Measurements from ENCODE around the gene MUC2. TPM values are rescaled to one million over a fixed set of nuclear protein-coding genes. Genes with fewer than 3 reads are reported as not detected.

The MUC2 gene
- under 1 TPM in 1 of 4 donors, not detected in 3; 0.04 TPM for total RNA-seq

DNA sequence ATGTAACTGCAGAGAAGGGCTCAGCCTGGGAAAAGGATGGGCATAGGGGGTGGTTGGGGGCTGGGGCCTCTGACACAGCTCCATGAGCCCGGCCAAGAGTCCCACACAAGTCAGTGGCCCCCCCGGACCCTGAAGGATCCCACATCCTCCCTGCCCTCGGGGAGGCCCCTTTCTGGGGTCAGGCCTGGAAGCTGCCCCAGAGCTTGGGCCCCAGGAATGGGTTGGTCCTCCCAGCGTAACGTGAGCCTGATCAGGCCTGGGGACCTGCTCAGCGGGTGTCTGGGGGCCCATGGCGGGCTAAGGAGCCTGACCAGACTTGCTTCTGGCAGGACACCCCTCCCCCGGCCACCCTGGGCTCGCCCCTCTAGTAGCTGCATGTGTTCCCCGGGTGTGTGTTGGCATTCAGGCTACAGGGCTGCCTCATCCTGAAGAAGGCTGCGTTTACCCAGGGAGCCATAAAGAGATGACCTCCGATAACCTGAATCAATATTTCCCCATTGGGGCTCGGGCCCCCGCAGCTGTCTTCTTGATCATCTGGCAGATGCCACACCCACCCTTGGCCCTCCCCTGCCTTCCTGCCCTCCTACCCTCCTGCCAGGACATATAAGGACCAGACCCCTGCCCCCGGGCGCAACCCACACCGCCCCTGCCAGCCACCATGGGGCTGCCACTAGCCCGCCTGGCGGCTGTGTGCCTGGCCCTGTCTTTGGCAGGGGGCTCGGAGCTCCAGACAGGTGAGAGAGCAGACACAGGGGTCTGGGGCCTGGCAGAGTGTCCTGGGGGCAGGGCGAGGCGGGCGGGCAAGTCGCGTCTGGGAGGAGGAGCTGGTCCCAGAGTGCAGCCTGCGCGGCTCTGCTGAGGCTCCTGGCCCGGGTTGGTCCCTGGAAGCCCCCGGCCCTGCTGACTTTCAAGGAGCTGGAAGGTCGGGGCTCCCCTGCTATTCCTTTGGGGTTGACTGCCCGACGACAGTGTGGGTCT lies at the start of gene MUC2:
TSS of gene MUC2 (plus strand) at position 631 of the 978 bp plus-strand sequence.
- H3K36me3 ChIP-seq = no peaks in the 10 kb centered on the region
- no peaks in the 10 kb centered on the region for H3K9me3 ChIP-seq
- DNase-seq = no peak
- peaks cover 0 to 58% (median 0%) of the 10 kb centered on the region in 4 donors for H3K27me3 ChIP-seq
- peaks cover 15 to 26% (median 16%) of the 10 kb centered on the region in 3 donors for H3K4me1 ChIP-seq
- no peak within 1 kb of the TSS for H3K27ac ChIP-seq
- WGBS, 2 donors = 71 to 75% methylated on average over 3 to 12 of the region's 32 CpGs
- TF ChIP-seq, protein P1, sequence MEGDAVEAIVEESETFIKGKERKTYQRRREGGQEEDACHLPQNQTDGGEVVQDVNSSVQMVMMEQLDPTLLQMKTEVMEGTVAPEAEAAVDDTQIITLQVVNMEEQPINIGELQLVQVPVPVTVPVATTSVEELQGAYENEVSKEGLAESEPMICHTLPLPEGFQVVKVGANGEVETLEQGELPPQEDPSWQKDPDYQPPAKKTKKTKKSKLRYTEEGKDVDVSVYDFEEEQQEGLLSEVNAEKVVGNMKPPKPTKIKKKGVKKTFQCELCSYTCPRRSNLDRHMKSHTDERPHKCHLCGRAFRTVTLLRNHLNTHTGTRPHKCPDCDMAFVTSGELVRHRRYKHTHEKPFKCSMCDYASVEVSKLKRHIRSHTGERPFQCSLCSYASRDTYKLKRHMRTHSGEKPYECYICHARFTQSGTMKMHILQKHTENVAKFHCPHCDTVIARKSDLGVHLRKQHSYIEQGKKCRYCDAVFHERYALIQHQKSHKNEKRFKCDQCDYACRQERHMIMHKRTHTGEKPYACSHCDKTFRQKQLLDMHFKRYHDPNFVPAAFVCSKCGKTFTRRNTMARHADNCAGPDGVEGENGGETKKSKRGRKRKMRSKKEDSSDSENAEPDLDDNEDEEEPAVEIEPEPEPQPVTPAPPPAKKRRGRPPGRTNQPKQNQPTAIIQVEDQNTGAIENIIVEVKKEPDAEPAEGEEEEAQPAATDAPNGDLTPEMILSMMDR (IDR thresholded peaks at IDR 0.05) = no peak
- no peak for TF ChIP-seq POLR2A (IDR thresholded peaks at IDR 0.05)
- intact Hi-C loops (cut with DNase I) = no loop called here
- H3K4me3 ChIP-seq = no peak within 1 kb of the TSS

DNA sequence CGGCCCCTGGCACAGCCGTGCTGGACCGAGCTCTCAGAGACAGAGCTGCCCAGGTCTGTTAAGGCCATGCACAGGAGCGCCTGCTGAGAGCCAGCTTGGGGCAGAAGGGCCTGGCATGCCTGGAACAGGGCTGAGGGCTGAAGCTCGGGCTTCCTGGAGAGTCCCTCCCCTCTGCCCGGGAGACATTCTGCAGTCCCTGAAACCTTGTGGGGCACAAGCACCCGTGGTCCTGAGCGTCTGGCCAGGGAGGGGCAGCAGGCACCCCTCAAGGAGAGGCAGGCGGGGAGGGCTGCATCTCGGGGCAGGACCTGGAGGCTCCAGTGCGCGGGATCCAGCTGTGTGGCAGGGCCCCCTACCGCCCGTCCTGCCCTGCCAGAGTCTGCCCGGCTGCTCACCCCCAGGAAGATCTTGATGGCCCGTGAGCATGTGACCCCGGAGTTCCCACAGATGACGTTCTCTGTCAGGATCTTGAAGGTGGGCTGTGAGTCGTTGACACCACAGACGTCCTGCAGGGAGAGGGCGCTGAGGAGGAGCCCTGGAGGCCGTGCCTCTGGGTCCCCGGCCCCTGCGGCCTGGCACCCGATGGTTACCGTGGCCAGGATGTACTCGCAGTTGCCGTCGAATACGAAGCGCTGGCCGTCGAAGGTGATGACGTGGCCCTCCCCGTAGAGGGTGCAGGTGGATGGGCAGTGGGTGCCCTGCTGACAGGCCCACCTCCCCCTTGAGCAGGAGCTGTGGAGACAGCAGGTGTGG lies 49.1 kb upstream of the MUC2 start:
- no peak for TF ChIP-seq POLR2A (IDR thresholded peaks at IDR 0.05)
- TF ChIP-seq, protein P1 (IDR thresholded peaks at IDR 0.05) = no peak
- intact Hi-C loops (cut with DNase I) = no loop called here
- Histone ChIP-seq H3K9me3 (no peaks in the 10 kb centered on the region), H3K27me3 (peaks cover 0 to 19% (median 0%) of the 10 kb centered on the region in 4 donors), H3K36me3 (no peaks in the 10 kb centered on the region), H3K4me1 (no peaks in the 10 kb centered on the region), H3K4me3 (no peak overlapping the region), H3K27ac (no peak overlapping the region)
- DNase-seq = no peak
- WGBS, 2 donors = 58% methylated on average over 12 of the region's 35 CpGs; no CpG with 5 or more reads in 1 of the 2 donors

DNA sequence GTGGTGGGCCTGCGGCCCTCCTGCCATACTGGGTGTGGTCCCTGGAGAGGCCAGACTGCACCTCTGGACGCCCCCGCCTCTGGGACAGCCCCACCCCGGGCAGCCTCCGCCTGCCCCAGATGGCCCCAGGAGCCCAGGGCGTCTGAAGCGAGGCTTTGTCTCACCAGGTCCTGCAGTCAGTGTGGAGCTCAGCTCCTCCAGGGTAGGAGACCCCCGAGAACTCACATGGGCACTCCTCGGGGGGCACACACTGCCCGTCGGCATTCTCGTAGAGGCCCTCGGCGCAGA lies 48.6 kb upstream of the MUC2 start:
- Histone ChIP-seq H3K9me3 (no peaks in the 10 kb centered on the region), H3K27me3 (peaks cover 0 to 24% (median 0%) of the 10 kb centered on the region in 4 donors), H3K27ac (no peak overlapping the region), H3K36me3 (no peaks in the 10 kb centered on the region), H3K4me1 (no peaks in the 10 kb centered on the region), H3K4me3 (no peak overlapping the region)
- 70% methylated on average over 6 of the region's 14 CpGs; no CpG with 5 or more reads in 1 of the 2 donors for WGBS, 2 donors
- TF ChIP-seq POLR2A (IDR thresholded peaks at IDR 0.05) = no peak
- TF ChIP-seq, protein P1 (IDR thresholded peaks at IDR 0.05) = no peak
- intact Hi-C loops (cut with DNase I) = no loop called here
- no peak for DNase-seq

DNA sequence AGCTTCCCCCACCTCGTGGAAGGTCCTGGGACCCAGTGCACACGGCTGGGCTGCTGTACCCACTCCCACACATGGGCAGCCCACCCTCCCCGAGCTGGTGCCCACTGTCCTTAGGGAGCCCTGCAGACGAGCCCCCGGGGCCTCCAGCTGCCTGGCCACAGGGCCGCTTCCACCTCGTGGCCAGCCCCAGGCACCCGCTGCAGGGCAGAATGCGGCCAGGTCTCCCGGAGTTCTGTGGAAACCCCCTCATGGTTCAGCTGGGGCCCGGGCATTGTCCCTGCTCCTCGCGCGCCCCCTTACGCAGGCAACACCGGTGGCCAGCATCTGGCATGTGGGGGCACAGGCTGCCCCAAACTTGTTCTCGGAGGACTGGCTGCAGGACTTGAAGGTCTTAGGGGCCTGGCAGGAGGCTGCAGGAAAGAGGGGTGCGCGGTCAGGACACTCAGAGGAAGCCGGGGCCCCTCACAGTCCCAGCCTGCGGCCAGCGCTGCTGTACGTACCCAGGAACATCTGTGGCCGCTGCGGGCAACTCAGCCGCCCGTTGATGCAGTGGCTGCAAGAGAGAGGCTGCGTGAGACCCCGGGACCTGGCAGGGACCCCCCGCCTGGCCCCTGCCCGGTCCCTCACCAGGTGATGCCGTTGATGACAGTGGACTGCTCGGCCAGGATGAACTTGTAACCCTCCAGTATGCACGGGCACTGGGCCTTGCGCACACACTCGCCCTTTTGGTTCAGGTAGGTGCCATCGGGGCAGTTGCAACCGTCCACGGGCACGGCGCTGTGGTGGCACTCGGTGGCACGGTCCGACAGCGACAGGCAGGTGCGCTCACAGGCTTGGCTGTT lies 47.8 kb upstream of the MUC2 start:
- TF ChIP-seq, protein P1 (IDR thresholded peaks at IDR 0.05) = no peak
- TF ChIP-seq POLR2A (IDR thresholded peaks at IDR 0.05) = no peak
- no peak for DNase-seq
- Histone ChIP-seq H3K27ac (no peak overlapping the region), H3K4me3 (no peak overlapping the region), H3K36me3 (no peaks in the 10 kb centered on the region), H3K9me3 (no peaks in the 10 kb centered on the region), H3K27me3 (peaks cover 0 to 31% (median 0%) of the 10 kb centered on the region in 4 donors), H3K4me1 (no peaks in the 10 kb centered on the region)
- intact Hi-C loops (cut with DNase I) = no loop called here
- no CpG with 5 or more reads among the region's 46 CpGs for WGBS, 2 donors
